Stimulated activated CD8-positive, alpha-beta memory T cell treated with anti-CD3 and anti-CD28 coated beads, Interleukin-4, amount 100 ng/mL, for 1 hour (primary cell): Measurements from ENCODE around the gene KRT10.
"Not testable (repeated sequence)": the region's sequence is repeated elsewhere in the genome, so short reads cannot be mapped to it uniquely, and the experiment has no call there.

Experiments used
- DNase-seq, 2 donors: peaks; one replicate each; pipeline ENCODE4 v3.0.0-alpha.2; 2020; ENCODE audit warnings: low read depth in 2 of 2, low spot score in 1 of 2

Gene KRT10

GRCh38 chr17:40822132-40822812 is at the start of gene KRT10:
KRT10 (minus strand) TSS chr17:40822614; CDS start chr17:40822585, 29 bp downstream.
- no peak for DNase-seq

- no peak for DNase-seq
These were observed 48.9 kb upstream of the KRT10 start for GRCh38 chr17:40871316-40871715.

DNA sequence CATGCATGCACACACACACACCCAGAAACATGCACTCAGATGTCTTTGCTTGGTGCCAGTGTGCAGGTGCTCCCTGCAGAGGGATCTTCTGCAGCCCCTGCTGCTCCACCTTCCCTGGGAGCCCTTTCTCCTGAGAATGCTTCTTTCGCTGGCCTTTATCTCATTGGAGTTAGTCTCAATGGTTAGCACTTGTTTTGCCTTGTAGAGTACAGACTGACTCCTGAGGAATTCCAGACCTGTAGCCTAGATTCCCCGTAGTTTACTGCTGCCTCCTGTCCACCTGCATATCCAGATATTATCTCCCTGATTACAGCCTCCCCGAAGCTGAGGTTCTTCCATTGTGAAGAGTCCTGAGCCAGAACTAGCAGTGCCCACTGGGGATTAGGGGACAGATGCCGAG is 47.7 kb upstream of the KRT10 start:
- DNase-seq = no peak

DNA sequence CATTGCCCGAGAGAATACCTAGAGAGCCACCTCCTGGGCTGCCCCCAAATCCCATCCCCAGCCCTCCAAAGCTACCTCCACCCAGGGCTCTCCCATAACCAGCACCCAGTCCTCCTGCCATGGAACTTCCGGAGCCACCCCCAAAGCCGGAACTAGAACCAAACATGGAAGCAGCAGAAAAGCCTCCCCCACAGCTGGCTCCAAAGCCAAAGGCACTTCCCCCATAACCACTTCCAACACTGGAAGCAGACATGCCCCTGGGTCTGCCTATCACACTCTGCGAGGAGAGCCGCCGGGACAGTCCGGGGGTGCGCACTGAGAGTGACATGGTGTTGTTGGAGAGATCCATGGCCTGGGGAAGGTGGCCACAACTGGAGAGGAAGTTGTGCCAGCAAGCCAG is 44.4 kb upstream of the KRT10 start, which contains the start of gene KRT12:
Gene KRT12 (minus strand): TSS at position 386 of the 400 bp plus-strand sequence. CDS start 37 bp downstream, at position 349.
- no peak for DNase-seq

DNA sequence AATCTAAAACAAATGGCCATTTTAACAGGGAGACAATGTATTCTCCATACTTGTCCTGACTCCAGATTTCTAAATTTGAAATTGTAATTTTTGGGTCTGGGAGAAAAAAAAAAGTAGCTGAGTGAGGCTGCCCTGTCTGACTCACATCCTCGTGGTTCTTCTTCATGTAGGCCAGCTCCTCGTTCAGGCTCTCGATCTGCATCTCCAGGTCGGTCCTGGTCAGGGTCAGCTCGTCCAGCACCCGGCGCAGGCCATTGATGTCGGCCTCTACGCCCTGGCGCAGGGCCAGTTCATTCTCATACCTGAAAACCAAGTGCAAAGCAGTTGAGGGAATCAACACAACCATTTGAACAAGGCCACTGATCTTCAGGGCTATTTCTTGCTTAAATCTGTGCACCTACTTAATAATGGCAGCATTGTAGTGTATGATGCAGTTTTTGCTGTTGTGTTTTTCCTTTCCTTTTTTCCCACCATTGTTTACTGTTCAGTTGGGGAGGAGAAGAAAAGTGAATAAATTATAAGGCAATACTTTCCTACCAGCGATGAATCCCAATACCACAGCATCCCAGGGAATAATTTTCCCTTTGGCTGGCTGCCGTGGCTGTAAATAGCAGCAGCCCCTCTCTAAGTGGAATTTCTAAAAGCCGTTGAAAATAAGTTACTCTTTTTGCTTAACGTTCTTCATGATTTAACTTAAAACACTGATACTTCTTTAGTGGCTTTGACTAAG is 42.4 kb upstream of the KRT10 start:
- no peak for DNase-seq

- DNase-seq = no peak
These were observed 40.7 kb upstream of the KRT10 start for GRCh38 chr17:40862985-40863733.

GRCh38 chr17:40859536-40859935 is 37.1 kb upstream of the KRT10 start:
- no peak for DNase-seq

- DNase-seq = not testable (repeated sequence)
These were observed 36.3 kb upstream of the KRT10 start for GRCh38 chr17:40858667-40859066.

GRCh38 chr17:40857535-40857934 is 35.1 kb upstream of the KRT10 start:
- DNase-seq = no peak

- DNase-seq = no peak
These were observed 31.9 kb upstream of the KRT10 start for GRCh38 chr17:40854175-40854814.

DNA sequence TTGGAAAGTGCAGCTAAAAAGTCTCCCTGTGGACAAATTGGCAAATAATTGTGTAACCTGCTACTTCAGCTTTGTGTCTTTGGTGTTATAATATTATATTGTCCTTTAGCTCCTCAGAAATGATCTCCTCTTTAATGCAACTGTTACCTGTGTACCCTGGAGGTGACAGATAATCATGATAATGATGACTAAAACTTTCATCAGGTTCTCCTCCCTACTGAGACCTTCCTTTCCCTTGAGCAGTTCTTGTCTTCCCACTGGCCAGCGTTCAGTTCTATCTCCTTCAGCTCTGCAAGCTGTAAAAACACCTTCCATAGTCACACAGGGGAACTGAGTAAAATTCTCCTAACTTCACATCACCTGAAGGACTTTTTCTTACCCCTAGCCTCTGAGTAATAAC is 29.9 kb upstream of the KRT10 start:
- DNase-seq = no peak

- DNase-seq = no peak
These were observed 28.0 kb upstream of the KRT10 start for GRCh38 chr17:40850293-40850972.

- no peak for DNase-seq
These were observed 27.3 kb upstream of the KRT10 start for GRCh38 chr17:40849723-40850122.

GRCh38 chr17:40848583-40849235 is 26.3 kb upstream of the KRT10 start:
- DNase-seq = no peak

DNA sequence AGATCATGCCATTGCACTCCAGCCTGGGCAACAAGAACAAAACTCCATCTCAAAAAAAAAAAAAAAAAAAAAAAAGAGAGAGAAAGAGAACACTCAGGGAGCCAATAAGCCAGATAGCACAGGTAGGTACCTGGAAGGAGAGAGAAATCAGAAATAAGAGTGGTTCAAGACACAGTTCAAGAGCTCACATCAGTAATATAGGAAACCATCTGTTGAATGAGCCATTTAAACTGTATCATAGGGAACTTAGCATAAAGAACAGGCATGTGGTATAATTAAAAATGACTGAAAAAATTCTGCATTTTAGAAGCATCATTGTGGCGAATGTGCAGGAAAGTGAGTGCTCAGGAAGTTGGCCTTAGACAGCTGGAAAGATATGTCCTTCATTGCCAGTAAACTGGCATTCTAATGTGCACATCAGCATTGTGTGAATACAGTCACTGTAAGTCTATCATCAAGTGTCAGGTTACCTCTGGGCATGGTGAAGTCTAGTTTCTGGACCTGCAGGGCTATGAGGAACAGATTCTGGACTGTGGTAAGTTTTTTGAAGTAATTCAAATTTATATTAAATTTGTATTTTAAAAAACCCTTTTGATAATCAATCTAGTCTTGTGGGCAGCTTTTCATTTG is 24.2 kb upstream of the KRT10 start:
- no peak for DNase-seq

GRCh38 chr17:40844671-40845107 is 22.3 kb upstream of the KRT10 start:
- no peak for DNase-seq

GRCh38 chr17:40843242-40843641 is 20.8 kb upstream of the KRT10 start:
- DNase-seq = no peak

DNA sequence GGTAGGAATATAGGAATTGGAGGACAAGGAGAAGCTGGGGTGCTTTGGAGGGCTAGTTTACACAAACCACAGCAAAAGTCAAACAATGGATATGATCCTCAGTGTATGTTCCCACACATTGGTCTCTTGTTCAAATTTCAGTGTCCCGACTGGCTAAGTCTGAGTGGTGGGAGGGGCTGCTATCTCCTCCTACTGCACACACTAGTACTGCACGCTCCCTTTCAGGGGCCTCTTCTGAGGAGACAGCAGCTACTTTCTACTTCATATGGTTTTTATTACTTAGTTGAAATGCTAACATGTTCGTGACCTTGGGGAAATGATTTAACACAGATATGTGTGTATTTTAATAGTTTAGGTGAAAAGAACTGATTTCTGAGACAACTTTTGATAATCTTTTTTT is 18.8 kb upstream of the KRT10 start:
- DNase-seq = no peak

GRCh38 chr17:40839194-40839593 is 16.8 kb upstream of the KRT10 start:
- no peak for DNase-seq

DNA sequence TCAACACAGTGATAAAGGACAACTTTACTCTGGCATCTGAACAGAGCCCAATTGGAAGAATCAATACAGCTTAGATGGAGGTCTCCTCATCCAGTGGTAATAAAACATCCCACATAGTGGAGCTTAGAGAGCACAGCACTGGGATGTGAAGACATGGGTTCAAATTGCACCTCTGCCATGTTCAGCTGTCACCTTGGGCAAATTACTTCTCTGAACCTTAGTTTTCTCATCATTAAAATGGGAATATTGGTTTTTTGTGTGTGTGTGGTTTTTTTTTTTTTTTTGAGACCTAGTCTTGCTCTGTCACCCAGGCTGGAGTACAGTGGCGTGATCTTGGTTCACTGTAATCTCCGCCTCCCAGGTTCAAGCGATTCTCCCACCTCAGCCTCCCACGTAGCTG is 13.6 kb upstream of the KRT10 start:
- no peak for DNase-seq
